SH-SY5Y (cell line): ENCODE results near the gene KIF3B.

Source experiments
- GATA2 ChIP-seq: IDR thresholded peaks from 2 replicates; pipeline ENCODE4 v1.6.1; 2011; ENCODE audit warnings: mild to moderate bottlenecking, low read depth, low read length
- GATA3 ChIP-seq: IDR thresholded peaks from 2 replicates; pipeline ENCODE4 v1.6.1; 2011; ENCODE audit warnings: low read depth, mild to moderate bottlenecking, low read length, moderate library complexity

DNA sequence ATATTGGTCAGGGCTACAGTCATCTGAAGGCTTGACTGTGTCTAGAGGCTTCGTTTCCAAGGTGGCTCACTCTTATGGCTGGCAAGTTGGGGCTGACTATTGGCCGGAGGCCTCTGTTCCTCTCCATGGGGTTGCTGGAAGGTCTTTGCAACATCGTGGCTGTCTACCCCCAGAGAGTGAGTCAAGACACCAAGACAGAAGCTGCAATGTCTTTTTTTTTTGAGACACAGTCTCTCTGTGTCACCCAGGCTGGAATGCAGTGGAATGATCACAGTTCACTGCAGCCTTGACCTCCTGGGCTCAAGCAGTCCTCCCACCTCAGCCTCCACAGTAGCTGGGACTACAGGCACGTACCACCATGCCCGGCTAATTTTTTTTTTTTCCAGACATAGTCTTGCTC, 29.4 kb upstream of the KIF3B start:
- TF ChIP-seq GATA2, result no peak
- no peak for TF ChIP-seq GATA3
